Activated gamma-delta T cell treated with Interleukin-2 at 50 U/mL for 16 hours (primary cell): ENCODE measurements around the gene FAM120AOS.

Experiments
- DNase-seq: peaks from one replicate; pipeline ENCODE4 v3.0.0-alpha.2; 2020

FAM120AOS gene

DNA sequence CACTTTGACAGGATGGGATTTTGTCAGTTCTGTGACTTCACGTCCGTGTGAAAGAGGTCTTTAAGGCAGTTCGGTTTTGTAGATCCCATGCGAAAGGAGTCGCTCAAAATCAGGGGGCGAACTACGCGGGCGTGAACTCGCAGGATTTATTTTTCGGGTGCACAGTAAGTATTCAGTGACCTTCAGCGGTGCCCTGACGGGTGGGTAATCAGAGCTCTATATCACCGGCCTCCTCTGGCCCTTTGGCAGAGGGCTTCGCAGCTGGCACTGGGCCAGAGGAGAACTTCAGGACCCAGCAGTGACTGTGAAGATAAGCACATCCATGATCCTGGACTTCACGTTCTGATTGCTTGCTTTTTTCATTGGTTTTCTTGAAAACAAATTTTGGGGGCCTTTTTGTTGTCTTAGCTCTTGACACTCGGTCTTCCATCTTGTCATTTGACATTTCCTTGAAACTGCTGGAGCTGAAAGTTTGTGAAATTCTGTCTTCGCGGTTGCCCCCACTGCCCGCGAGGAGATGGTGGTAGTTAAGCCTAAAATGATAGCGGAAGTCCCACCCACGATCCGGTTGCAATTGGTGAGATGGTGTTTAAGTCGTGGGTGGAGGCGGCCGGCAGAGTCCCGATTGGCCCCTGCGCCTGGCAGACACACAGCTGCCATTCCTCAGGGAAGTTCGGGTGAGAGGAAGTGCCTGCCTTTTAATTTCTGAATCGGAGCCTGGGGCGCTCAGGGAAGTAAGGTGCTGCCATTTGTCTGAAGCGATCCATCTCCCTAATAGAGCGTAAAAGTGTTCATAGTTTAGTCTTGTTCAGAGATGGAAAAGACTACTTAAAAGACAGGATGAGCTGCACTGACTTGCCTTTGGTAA lies at the start of gene FAM120AOS:
FAM120AOS (minus strand) TSS at position 535 of the 868 bp plus-strand sequence. CDS start 872 bp downstream, outside the sequence.
- DNase-seq: peak; percentile 79

- DNase-seq: no peak
These were observed 48.0 kb upstream of the FAM120AOS start for GRCh38 chr9:93501406-93501805.

DNA sequence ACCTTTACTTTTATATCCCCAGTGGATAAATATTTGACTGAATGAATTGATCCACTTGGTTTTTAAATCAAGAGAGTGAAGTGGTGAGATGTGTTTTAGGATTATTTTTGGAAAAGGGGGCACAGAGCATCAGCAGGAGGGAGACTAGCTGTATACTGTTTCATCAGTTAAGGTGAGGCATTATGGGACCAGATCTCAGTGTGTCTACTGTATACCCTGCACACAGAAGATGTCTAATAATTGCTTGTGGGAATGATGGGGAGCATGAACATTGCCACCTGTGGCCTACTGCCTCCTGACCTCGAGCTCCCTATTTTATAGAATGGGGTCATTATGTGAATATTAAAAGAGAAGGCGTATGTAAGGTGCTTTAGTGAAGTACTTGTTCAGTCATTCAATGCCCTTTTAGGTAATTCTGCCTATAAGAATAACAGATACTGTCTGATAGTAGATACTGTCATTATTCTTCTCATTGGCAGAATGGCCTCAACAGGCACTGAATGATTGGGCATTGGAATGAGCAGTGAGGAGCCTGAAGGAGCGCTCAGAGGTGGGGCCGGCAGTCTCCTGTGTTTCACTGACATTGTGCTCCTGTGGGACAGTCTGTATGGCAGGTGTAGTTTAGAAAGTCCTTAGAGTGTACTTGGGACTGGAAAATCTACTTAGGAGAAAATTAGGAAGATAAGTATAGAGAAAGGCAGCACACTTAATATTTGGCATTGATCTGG lies 47.4 kb upstream of the FAM120AOS start:
- DNase-seq: no peak

- no peak for DNase-seq
These were observed 42.9 kb upstream of the FAM120AOS start for GRCh38 chr9:93496285-93496684.

DNA sequence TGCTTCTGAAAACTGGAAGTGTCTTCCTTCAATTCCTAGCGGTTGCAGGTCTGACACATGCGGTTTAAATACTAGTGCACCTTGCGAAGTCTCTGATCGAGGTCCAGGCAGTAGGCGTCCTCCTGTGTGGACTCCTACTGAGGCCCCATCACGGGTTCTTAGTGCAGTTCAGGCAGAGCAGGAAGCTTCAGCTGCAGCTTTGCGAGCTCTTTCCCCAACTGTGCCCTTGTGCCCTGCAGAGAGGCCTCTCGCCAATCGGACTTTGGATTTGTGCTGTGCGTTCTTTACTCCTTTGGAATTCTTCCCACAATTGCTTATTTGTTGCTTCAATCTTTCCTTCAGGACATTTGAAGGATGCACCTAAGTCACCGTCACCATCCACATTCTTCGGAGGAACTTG lies 40.6 kb upstream of the FAM120AOS start:
- DNase-seq: no peak

DNA sequence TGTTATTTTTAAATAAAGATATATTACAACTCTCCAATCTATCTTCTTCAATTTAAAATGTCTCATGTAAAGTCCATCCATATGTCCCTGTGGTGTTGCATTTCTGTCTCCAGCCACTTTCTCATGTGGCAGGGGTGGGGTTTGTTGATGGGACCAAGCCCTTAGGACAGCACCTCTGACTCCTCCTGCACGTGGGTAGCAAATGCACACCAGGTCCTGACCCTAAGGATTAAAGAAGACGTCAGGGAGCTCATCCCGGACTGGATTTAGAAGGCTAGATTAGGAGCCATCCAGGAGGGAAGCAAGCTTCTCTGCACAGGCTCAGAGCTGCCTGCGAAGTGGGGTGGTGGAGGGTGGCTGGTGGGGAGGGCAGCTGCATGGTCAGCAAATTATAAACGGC lies 38.9 kb upstream of the FAM120AOS start:
- no peak for DNase-seq

DNA sequence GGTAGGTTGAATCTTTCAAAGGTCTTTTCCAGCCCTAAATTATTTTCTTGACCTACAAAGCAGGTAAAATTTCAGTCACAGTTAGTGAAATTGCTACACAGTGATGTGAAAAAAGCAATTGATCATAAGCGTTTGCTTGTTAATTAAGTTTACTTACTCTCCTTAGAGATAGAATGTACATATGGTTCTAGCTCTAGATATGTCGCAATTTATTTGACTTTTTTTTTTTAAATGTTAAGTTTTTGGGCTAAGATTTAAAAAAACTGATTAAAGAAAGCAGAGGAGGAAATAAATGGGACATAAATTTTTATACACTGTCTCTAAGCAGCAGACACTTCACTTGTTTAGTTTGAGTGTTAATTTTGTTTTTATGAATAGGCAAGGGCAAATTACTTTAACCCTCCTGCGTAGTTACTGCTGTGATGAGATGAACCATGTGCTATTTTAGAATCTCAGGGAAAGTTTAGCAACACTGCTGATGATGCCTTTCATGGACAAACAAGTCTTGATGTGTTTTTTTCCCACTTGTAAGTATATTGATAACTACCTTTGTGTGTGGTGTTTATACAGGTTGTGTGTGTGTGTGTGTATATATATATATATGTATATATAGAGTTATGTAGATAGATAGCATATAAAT lies 38.3 kb upstream of the FAM120AOS start:
- no peak for DNase-seq

DNA sequence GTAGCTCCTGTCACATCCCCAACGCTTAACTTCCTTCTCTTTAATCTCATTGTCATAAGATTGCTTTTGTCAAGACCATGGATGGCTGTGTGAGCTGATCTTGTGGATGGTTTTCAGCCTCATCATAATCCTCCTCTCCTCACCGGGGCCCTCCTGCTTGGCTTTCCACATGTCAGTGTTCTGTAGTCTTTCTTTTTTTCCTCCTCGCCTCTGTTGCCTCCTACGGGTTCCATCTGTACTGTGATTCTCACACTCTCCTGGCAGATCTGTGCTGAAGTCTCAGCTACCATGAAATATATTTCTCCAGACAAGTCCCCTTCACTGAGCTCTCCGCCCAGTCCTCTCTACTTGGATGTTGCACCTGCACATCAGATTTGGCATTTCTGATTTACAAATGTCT lies 34.9 kb upstream of the FAM120AOS start:
- no peak for DNase-seq

- no peak for DNase-seq
These were observed 32.9 kb upstream of the FAM120AOS start for GRCh38 chr9:93486268-93486667.

- no peak for DNase-seq
These were observed 30.1 kb upstream of the FAM120AOS start for GRCh38 chr9:93483497-93483896.

DNA sequence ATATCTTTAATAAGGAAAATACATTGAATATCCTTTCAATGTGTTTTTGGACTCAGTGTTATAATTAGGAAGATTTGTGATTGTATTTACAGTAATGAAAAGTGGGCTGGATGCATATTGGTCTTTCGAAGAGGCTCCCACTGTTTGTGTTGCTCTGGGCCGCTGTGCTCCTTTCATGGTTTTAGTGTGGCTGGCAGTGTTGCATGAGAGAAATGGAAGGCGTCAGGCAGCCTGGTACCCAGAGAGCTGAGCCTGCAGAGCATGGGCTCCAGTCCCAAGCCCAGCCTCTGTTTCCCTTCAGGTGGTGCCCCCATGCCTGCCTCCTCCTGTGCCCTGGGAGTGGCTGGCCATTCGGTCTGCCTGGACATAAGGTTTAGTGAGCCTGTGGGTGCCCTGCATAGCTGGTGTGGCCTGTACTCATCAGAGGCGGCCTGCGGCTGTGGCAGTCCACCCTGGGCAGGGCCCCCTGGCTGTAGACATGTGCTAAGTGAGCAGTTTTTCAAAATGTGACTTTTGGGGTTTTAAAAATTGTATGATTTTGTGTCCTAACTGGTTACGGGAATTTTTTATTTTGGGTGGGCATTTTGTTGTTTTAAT lies 27.4 kb upstream of the FAM120AOS start:
- DNase-seq: no peak

GRCh38 chr9:93480262-93480661 lies 26.9 kb upstream of the FAM120AOS start:
- no peak for DNase-seq

GRCh38 chr9:93479726-93480125 lies 26.3 kb upstream of the FAM120AOS start:
- no peak for DNase-seq

DNA sequence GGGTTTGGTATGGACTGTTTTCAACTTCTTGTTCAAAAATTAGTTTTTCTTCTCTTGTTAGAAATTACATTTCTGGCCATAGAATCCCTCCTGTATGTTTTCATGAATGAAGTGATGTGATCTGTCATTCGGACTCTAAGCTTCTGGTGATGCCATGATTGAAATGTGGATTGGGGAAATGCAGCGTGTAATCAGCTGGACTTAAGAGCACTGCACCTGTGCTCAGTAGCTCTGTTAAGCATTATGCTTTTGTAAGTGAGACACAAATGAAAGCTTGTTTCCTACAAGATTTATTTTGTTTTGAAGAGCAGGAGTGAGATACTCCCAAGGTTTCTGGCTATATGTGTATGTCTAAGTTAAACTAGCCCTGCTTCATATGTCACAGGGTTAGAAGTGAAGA lies 24.0 kb upstream of the FAM120AOS start:
- DNase-seq: no peak

GRCh38 chr9:93476924-93477323 lies 23.5 kb upstream of the FAM120AOS start:
- DNase-seq: no peak

- no peak for DNase-seq
These were observed 22.5 kb upstream of the FAM120AOS start for GRCh38 chr9:93475856-93476255.

GRCh38 chr9:93475108-93475507 lies 21.7 kb upstream of the FAM120AOS start:
- no peak for DNase-seq

DNA sequence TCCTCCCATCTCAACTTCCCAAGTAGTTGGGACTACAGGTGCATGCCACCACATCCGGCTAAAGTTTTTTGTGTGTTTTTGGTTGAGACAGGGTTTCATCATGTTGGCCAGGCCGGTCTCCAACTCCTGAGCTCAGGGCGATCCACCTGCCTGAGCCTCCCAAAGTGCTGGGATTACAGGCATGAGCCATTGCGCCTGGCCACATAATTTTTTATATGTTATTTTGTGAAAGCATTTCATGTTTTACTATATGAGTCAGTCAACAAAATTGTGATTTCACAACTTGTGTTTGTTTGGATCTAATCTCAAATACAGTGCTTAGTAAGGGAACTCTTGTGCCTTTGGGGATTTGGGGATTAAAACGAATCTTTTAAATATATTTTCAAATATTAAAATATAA lies 20.0 kb upstream of the FAM120AOS start:
- no peak for DNase-seq

DNA sequence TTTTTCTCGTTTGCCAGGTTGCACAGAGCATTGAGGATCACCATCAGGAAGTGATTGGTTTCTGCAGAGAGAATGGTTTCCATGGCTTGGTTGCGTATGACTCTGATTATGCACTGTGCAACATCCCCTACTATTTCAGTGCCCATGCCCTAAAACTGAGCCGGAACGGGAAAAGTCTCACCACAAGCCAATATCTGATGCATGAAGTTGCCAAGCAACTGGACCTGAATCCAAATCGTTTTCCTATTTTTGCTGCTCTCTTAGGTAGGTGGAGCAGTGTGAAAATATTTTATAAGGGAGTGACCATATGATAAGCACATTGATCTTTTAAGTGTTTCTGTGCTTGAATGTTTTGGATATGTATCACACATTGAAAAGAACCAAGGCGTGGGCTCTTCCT lies 17.7 kb upstream of the FAM120AOS start:
- DNase-seq: no peak

GRCh38 chr9:93470391-93470790 lies 17.0 kb upstream of the FAM120AOS start:
- no peak for DNase-seq

DNA sequence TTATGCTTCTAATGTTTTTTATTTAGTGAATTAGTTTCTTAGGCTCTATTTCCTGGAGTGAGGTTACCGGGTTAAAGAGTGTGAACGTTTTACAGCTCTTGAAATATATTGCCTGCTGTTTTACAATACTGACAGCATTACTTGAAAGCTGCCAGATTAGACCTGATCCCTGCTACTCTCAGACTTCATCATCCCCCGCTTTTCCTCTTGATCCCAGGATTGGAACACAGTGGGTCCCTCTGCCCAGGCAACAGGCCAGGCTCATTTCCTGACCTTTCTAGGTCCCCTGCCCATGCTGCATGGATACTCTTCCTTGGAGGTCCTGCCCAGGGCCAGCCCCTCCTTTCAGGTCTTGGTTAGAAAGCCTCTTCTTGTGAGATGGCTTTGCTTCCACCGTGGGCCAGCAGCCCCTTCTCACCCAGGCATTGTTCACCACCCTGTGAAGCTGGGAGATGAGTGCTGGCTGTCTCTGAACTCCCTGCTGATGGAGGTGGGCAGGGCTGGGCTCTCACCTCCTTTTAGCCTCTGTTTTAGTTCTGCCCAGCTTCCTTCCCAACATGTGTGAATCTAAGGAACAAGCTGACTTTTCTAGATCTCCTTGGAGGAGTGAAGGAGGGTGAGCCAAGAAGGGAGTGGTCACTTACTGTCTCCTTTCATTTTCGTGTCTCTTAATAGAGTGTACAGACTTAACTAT lies 15.5 kb upstream of the FAM120AOS start:
- DNase-seq: no peak

DNA sequence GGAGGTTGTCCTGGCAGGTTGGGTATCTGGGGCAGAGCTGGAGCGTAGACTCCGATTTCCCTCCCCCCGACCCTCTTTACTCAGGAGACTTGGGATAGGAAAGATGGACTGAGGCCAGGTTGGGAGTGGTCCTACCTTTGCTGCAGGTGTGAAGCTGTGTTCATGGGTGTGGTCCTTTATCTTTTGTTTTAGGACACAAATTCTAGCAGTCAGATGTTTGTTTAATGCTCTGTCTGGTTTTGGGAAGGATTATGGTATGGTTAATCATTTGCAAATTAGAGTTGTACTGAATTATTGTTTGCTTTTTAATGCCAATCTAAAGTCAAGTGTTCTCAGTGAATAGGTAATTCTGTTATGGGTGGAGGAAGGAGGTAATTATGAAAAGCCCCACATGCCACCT lies 14.1 kb upstream of the FAM120AOS start:
- DNase-seq: no peak

GRCh38 chr9:93467062-93467416 lies 13.7 kb upstream of the FAM120AOS start:
- DNase-seq: no peak
